ENCODE measurements around the gene ITGA7.

ITGA7 gene

GRCh38 chr12:55636853-55637252 lies 70.9 kb downstream of the ITGA7 start, which contains the start of gene OR10P1:
Gene OR10P1 (plus strand): TSS chr12:55636892. CDS start chr12:55636892, 0 bp downstream.
- no peak for DNase-seq

- no peak for DNase-seq
These were observed 71.5 kb downstream of the ITGA7 start for GRCh38 chr12:55636116-55636655.
